GDM1 (cell line): ENCODE results near the gene FOSL1.

ENCODE experiments used
- DNase-seq: peaks from one replicate; lab custom pipeline; 2025; lab: John Stamatoyannopoulos, UW

FOSL1 gene

GRCh38 chr11:65919573-65920371, 19.6 kb upstream of the FOSL1 start:
- peak; percentile 39 for DNase-seq

GRCh38 chr11:65919141-65919572, 19.0 kb upstream of the FOSL1 start, which contains the start of gene DRAP1:
Gene DRAP1, plus strand, starts transcription at chr11:65919426. Its CDS starts 76 bp downstream, at chr11:65919502.
- peak; percentile 98 for DNase-seq

- no peak for DNase-seq
Measured at GRCh38 chr11:65918211-65919140, 18.3 kb upstream of the FOSL1 start, which contains the start of gene C11orf68. Gene C11orf68, minus strand, starts transcription at chr11:65919062. Its CDS starts 31 bp downstream, at chr11:65919031.

GRCh38 chr11:65917434-65918210, 17.4 kb upstream of the FOSL1 start:
- DNase-seq, result no peak

GRCh38 chr11:65917077-65917433, 16.9 kb upstream of the FOSL1 start:
- DNase-seq, result no peak

GRCh38 chr11:65916391-65916790, 16.2 kb upstream of the FOSL1 start:
- DNase-seq, result no peak

- DNase-seq, result no peak
Measured at GRCh38 chr11:65915821-65916251, 15.6 kb upstream of the FOSL1 start.

GRCh38 chr11:65915101-65915820, 15.1 kb upstream of the FOSL1 start:
- DNase-seq, result no peak

GRCh38 chr11:65912845-65913244, 12.7 kb upstream of the FOSL1 start:
- DNase-seq, result no peak

- peak; percentile 47 for DNase-seq
Measured at GRCh38 chr11:65911682-65912568, 11.7 kb upstream of the FOSL1 start.

GRCh38 chr11:65907878-65908277, 7.7 kb upstream of the FOSL1 start:
- no peak for DNase-seq

GRCh38 chr11:65906602-65907001, 6.4 kb upstream of the FOSL1 start:
- no peak for DNase-seq

GRCh38 chr11:65903715-65904114, 3.5 kb upstream of the FOSL1 start:
- no peak for DNase-seq

GRCh38 chr11:65903068-65903481, 2.9 kb upstream of the FOSL1 start:
- DNase-seq, result peak; percentile 28

GRCh38 chr11:65900899-65901180, 652 bp upstream of the FOSL1 start:
- no peak for DNase-seq

- DNase-seq, result peak; percentile 72
Measured at GRCh38 chr11:65899356-65900124, 648 bp downstream of the FOSL1 start.

- no peak for DNase-seq
Measured at GRCh38 chr11:65898656-65899355, 1.4 kb downstream of the FOSL1 start.

- DNase-seq, result no peak
Measured at GRCh38 chr11:65897020-65897471, 3.1 kb downstream of the FOSL1 start.
